SU-DHL-6 (cell line): ENCODE measurements around the gene DLL1.

Source experiments
- H2AFZ ChIP-seq: fragments of 200-600 bp; sonication (generic); 2 replicates; pipeline ENCODE4 v1.6.1; 2014; ENCODE audit warnings: low read depth, mild to moderate bottlenecking, moderate library complexity, mixed read lengths, antibody characterized with exemption, low read length; ENCODE audit not compliant: severe bottlenecking
- H3F3A ChIP-seq: fragments of 200-600 bp; shearing (Covaris generic); 2 replicates; pipeline ENCODE4 v1.6.0; 2016; ENCODE audit warnings: antibody characterized with exemption, mild to moderate bottlenecking; ENCODE audit not compliant: insufficient read depth
- H3K27ac ChIP-seq: fragments of 200-600 bp; sonication (generic); 2 replicates; pipeline ENCODE4 v1.5.1; 2016; ENCODE audit warnings: low read depth, mild to moderate bottlenecking, low read length, moderate library complexity, mixed read lengths
- H3K27me3 ChIP-seq: fragments of 200-600 bp; sonication (generic), shearing (Covaris generic); 2 replicates; pipeline ENCODE4 v1.6.0; 2014; ENCODE audit warnings: mild to moderate bottlenecking, low read length
- H3K36me3 ChIP-seq: fragments of 200-600 bp; sonication (generic); 2 replicates; pipeline ENCODE4 v1.6.1; 2014; ENCODE audit warnings: mild to moderate bottlenecking, low read length, mixed read lengths
- H3K4me2 ChIP-seq: fragments of 300-600, 200-600 bp; shearing (Covaris generic), sonication (generic); 2 replicates; pipeline ENCODE4 v1.6.0; 2014; ENCODE audit warnings: low read length, low read depth, mild to moderate bottlenecking; ENCODE audit not compliant: poor library complexity, severe bottlenecking
- H3K4me3 ChIP-seq: fragments of 200-600 bp; sonication (generic); 2 replicates; pipeline ENCODE4 v1.5.1; 2014; ENCODE audit warnings: antibody characterized with exemption, low read length, mild to moderate bottlenecking, mixed read lengths; ENCODE audit not compliant: insufficient read depth, poor library complexity, severe bottlenecking
- H3K79me2 ChIP-seq: fragments of 200-600 bp; sonication (generic); 2 replicates; pipeline ENCODE4 v1.6.1; 2014; ENCODE audit warnings: mild to moderate bottlenecking, low read length, moderate library complexity; ENCODE audit not compliant: insufficient read depth
- H3K9ac ChIP-seq: fragments of 200-600 bp; sonication (generic); 2 replicates; pipeline ENCODE4 v1.7.0; 2014; ENCODE audit warnings: mild to moderate bottlenecking, low read length
- H3K9me2 ChIP-seq: fragments of 200-600 bp; sonication (generic); replicated peaks from 2 replicates; pipeline ENCODE4 v1.6.1; 2014; ENCODE audit warnings: low read length; ENCODE audit not compliant: insufficient read depth
- H3K9me3 ChIP-seq: fragments of 200-600 bp; sonication (generic); 2 replicates; pipeline ENCODE4 v1.6.1; 2014; ENCODE audit warnings: low read length, mixed read lengths; ENCODE audit not compliant: insufficient read depth
- H4K20me1 ChIP-seq: fragments of 200-600 bp; sonication (generic); 2 replicates; pipeline ENCODE4 v1.6.1; 2014; ENCODE audit warnings: low read depth, mild to moderate bottlenecking, antibody characterized with exemption, low read length, moderate library complexity, mixed read lengths
- CTCF ChIP-seq: fragments of 200-600 bp; sonication (generic); IDR thresholded peaks from one replicate; pipeline ENCODE4 v1.5.1; 2017; ENCODE audit warnings: antibody characterized with exemption, mild to moderate bottlenecking, low read length, moderate library complexity; ENCODE audit not compliant: insufficient read depth, poor library complexity, severe bottlenecking
- EZH2phosphoT487 ChIP-seq: fragments of 200-600 bp; sonication (generic), shearing (Covaris generic); conservative IDR thresholded peaks from 2 replicates; pipeline ENCODE4 v1.6.1; 2018; ENCODE audit warnings: mild to moderate bottlenecking, antibody characterized with exemption, low read length, moderate library complexity, mixed read lengths

DLL1 gene

DNA sequence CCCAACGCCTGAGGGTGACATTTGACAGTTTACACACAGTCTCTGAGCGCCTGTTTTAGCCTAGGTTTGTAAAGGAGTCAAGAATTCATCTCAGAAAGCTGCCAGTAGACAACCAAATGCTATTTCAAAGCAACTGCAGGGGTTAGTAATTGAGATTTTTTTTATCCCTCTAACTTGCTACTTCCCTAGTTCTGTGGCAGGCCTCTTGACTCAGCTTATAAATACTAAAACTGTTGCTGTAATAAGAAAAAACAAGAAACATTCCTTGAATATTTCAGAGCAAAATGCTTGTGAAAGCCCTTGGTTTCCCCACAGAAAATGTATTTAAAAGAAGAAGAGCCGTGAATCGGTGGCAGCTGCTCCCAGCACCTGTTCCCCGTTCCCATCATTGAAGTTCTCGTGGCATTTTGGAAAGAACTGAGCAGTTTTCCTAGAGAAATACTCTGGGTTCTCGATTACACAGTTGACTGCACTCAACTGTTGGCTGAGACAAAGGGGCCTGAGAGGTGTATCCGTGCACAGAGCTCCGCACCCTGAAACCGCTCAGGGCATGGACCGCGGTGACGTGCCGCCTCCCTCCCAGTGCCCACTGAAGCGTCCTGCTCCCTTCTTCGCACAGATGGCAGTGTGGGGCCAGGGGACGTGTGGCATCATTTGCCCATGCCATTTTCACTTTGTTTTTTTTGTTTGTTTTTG lies 20.9 kb downstream of the DLL1 start:
- Histone ChIP-seq H3K27me3 (no peaks in the 10 kb centered on the region), H3K27ac (no peak overlapping the region), H3K36me3 (no peaks in the 10 kb centered on the region), H3K9me3 (no peaks in the 10 kb centered on the region), H3K4me2 (no peak overlapping the region), H2AFZ (no peak overlapping the region), H3K4me3 (no peak overlapping the region), H4K20me1 (no peaks in the 10 kb centered on the region), H3F3A (no peaks in the 10 kb centered on the region), H3K9ac (no peak overlapping the region), H3K79me2 (no peaks in the 10 kb centered on the region), H3K9me2 (no peaks in the 10 kb centered on the region)
- no peak for TF ChIP-seq EZH2phosphoT487
- TF ChIP-seq CTCF = no peak

DNA sequence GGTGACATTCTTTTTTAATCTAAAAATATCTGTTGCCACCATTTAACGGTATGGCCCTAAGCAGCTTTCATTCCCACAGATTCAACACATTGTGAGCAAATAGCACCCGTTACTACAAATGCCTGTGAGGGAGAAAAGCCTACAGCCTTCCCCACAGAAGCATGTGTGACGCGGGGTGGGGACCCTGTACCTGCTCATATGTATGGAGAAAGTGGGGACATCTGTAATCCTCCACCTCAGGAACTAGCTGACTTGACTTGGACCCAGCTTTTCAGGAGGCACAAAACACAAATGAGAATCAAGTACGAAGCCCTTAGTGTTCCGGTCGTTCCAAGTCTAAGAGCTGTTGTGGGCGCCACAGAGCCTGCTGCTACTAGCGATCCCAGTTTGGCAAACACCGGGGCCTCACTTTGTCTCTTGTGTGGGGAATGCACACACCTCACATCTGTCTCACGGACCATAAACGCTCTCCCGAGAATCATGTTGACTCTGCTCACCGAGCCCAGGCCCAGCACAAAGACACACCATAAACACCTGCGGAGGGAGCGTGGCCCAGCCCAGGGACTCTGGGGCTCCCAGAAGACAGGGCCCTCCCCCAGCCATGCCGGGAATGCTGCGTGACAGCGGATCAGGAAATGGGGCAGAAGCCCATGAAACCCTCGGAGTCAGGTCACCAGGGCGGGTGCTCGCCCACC lies 21.6 kb downstream of the DLL1 start:
- TF ChIP-seq EZH2phosphoT487 (no peak), CTCF (no peak)
- Histone ChIP-seq H3K4me3 (no peak overlapping the region), H3K27ac (no peak overlapping the region), H3K9me2 (no peaks in the 10 kb centered on the region), H3K4me2 (no peak overlapping the region), H2AFZ (no peak overlapping the region), H3K79me2 (no peaks in the 10 kb centered on the region), H3K36me3 (no peaks in the 10 kb centered on the region), H3K27me3 (no peaks in the 10 kb centered on the region), H4K20me1 (no peaks in the 10 kb centered on the region), H3K9ac (no peak overlapping the region), H3K9me3 (no peaks in the 10 kb centered on the region), H3F3A (no peaks in the 10 kb centered on the region)

- Histone ChIP-seq H3K27me3 (no peaks in the 10 kb centered on the region), H3F3A (no peaks in the 10 kb centered on the region), H3K9ac (no peak overlapping the region), H2AFZ (no peak overlapping the region), H3K79me2 (no peaks in the 10 kb centered on the region), H4K20me1 (no peaks in the 10 kb centered on the region), H3K9me3 (no peaks in the 10 kb centered on the region), H3K36me3 (no peaks in the 10 kb centered on the region), H3K27ac (no peak overlapping the region), H3K9me2 (no peaks in the 10 kb centered on the region), H3K4me2 (no peak overlapping the region), H3K4me3 (no peak overlapping the region)
- no peak for TF ChIP-seq EZH2phosphoT487
- no peak for TF ChIP-seq CTCF
Measured at GRCh38 chr6:170268216-170269129, 22.4 kb downstream of the DLL1 start.
